Neuron (in vitro differentiated cells): Measurements from ENCODE around the gene HNF4A.

Source experiments
- H2AFZ ChIP-seq: one replicate; pipeline ENCODE4 v1.6.1; 2013; ENCODE audit warnings: low read depth, mild to moderate bottlenecking, inconsistent platforms, low read length, moderate library complexity
- H3K27me3 ChIP-seq: one replicate; pipeline ENCODE4 v1.6.1; 2013; ENCODE audit warnings: low read length; ENCODE audit not compliant: insufficient read depth
- H3K36me3 ChIP-seq: one replicate; pipeline ENCODE4 v1.6.1; 2013; ENCODE audit warnings: low read length; ENCODE audit not compliant: insufficient read depth
- H3K4me1 ChIP-seq: one replicate; pipeline ENCODE4 v1.6.1; 2013; ENCODE audit warnings: low read length; ENCODE audit not compliant: insufficient read depth
- H3K4me3 ChIP-seq: 2 replicates; pipeline ENCODE4 v1.5.1; 2013; ENCODE audit warnings: mild to moderate bottlenecking, low read length, moderate library complexity
- H3K9me3 ChIP-seq: one replicate; pipeline ENCODE4 v1.6.1; 2013; ENCODE audit warnings: low read length

The HNF4A gene

GRCh38 chr20:44419131-44419844, 63.8 kb downstream of the HNF4A start:
- no peak overlapping the region for H3K4me3 ChIP-seq
- no peaks in the 10 kb centered on the region for H3K9me3 ChIP-seq
- no peaks in the 10 kb centered on the region for H3K27me3 ChIP-seq
- H2AFZ ChIP-seq: no peak overlapping the region
- no peaks in the 10 kb centered on the region for H3K4me1 ChIP-seq
- no peaks in the 10 kb centered on the region for H3K36me3 ChIP-seq

GRCh38 chr20:44420497-44420896, 65.0 kb downstream of the HNF4A start:
- Histone ChIP-seq H3K9me3 (no peaks in the 10 kb centered on the region), H3K4me1 (no peaks in the 10 kb centered on the region), H2AFZ (no peak overlapping the region), H3K27me3 (no peaks in the 10 kb centered on the region), H3K4me3 (no peak overlapping the region), H3K36me3 (no peaks in the 10 kb centered on the region)

- Histone ChIP-seq H3K36me3 (no peaks in the 10 kb centered on the region), H3K4me1 (no peaks in the 10 kb centered on the region), H2AFZ (no peak overlapping the region), H3K9me3 (no peaks in the 10 kb centered on the region), H3K27me3 (no peaks in the 10 kb centered on the region), H3K4me3 (no peak overlapping the region)
Observed at GRCh38 chr20:44422083-44422482, 66.6 kb downstream of the HNF4A start.

- Histone ChIP-seq H2AFZ (no peak overlapping the region), H3K4me1 (no peaks in the 10 kb centered on the region), H3K36me3 (no peaks in the 10 kb centered on the region), H3K9me3 (no peaks in the 10 kb centered on the region), H3K27me3 (no peaks in the 10 kb centered on the region), H3K4me3 (no peak overlapping the region)
Observed at GRCh38 chr20:44423480-44423879, 68.0 kb downstream of the HNF4A start.

GRCh38 chr20:44424039-44424495, 68.6 kb downstream of the HNF4A start:
- no peaks in the 10 kb centered on the region for H3K36me3 ChIP-seq
- no peaks in the 10 kb centered on the region for H3K4me1 ChIP-seq
- no peaks in the 10 kb centered on the region for H3K27me3 ChIP-seq
- H3K4me3 ChIP-seq: no peak overlapping the region
- no peak overlapping the region for H2AFZ ChIP-seq
- no peaks in the 10 kb centered on the region for H3K9me3 ChIP-seq

GRCh38 chr20:44425923-44426322, 70.4 kb downstream of the HNF4A start:
- H3K27me3 ChIP-seq: peaks cover 4% of the 10 kb centered on the region
- H3K4me3 ChIP-seq: no peak overlapping the region
- no peaks in the 10 kb centered on the region for H3K9me3 ChIP-seq
- no peaks in the 10 kb centered on the region for H3K4me1 ChIP-seq
- H3K36me3 ChIP-seq: no peaks in the 10 kb centered on the region
- no peak overlapping the region for H2AFZ ChIP-seq

- H2AFZ ChIP-seq: no peak overlapping the region
- no peaks in the 10 kb centered on the region for H3K36me3 ChIP-seq
- peaks cover 4% of the 10 kb centered on the region for H3K27me3 ChIP-seq
- H3K4me3 ChIP-seq: no peak overlapping the region
- no peaks in the 10 kb centered on the region for H3K9me3 ChIP-seq
- no peaks in the 10 kb centered on the region for H3K4me1 ChIP-seq
Observed at GRCh38 chr20:44426879-44427790, 71.6 kb downstream of the HNF4A start.

- no peaks in the 10 kb centered on the region for H3K9me3 ChIP-seq
- H3K36me3 ChIP-seq: no peaks in the 10 kb centered on the region
- no peak overlapping the region for H3K4me3 ChIP-seq
- peaks cover 4% of the 10 kb centered on the region for H3K27me3 ChIP-seq
- H2AFZ ChIP-seq: no peak overlapping the region
- H3K4me1 ChIP-seq: no peaks in the 10 kb centered on the region
Observed at GRCh38 chr20:44427804-44428173, 72.3 kb downstream of the HNF4A start.

- H3K27me3 ChIP-seq: peaks cover 4% of the 10 kb centered on the region
- no peaks in the 10 kb centered on the region for H3K36me3 ChIP-seq
- no peak overlapping the region for H2AFZ ChIP-seq
- no peaks in the 10 kb centered on the region for H3K4me1 ChIP-seq
- H3K9me3 ChIP-seq: no peaks in the 10 kb centered on the region
- H3K4me3 ChIP-seq: no peak overlapping the region
Observed at GRCh38 chr20:44428174-44429016, 72.9 kb downstream of the HNF4A start.

GRCh38 chr20:44429017-44429339, 73.5 kb downstream of the HNF4A start:
- H3K9me3 ChIP-seq: no peaks in the 10 kb centered on the region
- peaks cover 4% of the 10 kb centered on the region for H3K27me3 ChIP-seq
- H2AFZ ChIP-seq: no peak overlapping the region
- no peaks in the 10 kb centered on the region for H3K36me3 ChIP-seq
- H3K4me3 ChIP-seq: no peak overlapping the region
- H3K4me1 ChIP-seq: no peaks in the 10 kb centered on the region

- Histone ChIP-seq H3K9me3 (no peaks in the 10 kb centered on the region), H3K4me3 (no peak overlapping the region), H2AFZ (no peak overlapping the region), H3K36me3 (no peaks in the 10 kb centered on the region), H3K4me1 (no peaks in the 10 kb centered on the region), H3K27me3 (peaks cover 4% of the 10 kb centered on the region)
Observed at GRCh38 chr20:44429419-44430269, 74.1 kb downstream of the HNF4A start.

GRCh38 chr20:44430270-44431065, 75.0 kb downstream of the HNF4A start:
- H3K9me3 ChIP-seq: no peaks in the 10 kb centered on the region
- H2AFZ ChIP-seq: no peak overlapping the region
- H3K27me3 ChIP-seq: peaks cover 4% of the 10 kb centered on the region
- H3K4me3 ChIP-seq: no peak overlapping the region
- no peaks in the 10 kb centered on the region for H3K4me1 ChIP-seq
- no peaks in the 10 kb centered on the region for H3K36me3 ChIP-seq
